Prostate gland (tissue), 2 donors: Measurements from ENCODE around the gene DIS3L2.

ENCODE experiments used
- POLR2A ChIP-seq: fragments of 450-650 bp; IDR thresholded peaks from one replicate; pipeline ENCODE4 v1.6.1; 2016; ENCODE audit warnings: antibody characterized with exemption, mild to moderate bottlenecking
- POLR2AphosphoS5 ChIP-seq: sonication (generic); formaldehyde crosslinking; IDR thresholded peaks from one replicate; pipeline ENCODE4 v1.6.1; 2017; ENCODE audit warnings: antibody characterized with exemption
- TF ChIP-seq, protein P1 (sequence below), 4 experiments: fragments of 200-600 bp in 2 of 4; fragments of 450-650 bp in 2 of 4; sonication (generic) in 2 of 4; IDR thresholded peaks; 1 replicate in 3 of 4; 2 replicates in 1 of 4; pipeline ENCODE4 v1.5.1; 2016 to 2019; ENCODE audit warnings: antibody characterized with exemption in 4 of 4, mild to moderate bottlenecking in 2 of 4, moderate library complexity in 2 of 4

DNA sequence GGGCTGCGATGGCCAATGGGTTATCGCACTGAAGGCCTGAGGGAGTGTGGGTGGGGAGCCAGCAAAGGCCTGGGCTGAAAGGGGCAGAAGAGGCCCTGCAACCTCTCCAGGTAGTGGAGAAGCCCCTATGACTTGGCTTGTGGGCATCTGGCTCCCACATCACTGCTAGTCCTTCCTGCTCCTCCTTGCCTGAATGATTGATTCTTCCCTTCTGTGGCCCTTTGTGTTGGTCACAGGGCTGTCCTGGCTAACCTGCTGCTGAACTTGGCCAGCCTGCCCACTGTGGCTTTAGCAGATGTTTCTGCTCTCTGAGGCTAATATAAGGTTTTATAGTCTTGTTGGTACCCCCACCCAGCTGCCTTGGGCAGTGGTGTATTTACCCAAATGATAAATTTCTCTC is 280.8 kb downstream of the DIS3L2 start:
- TF ChIP-seq, protein P1, sequence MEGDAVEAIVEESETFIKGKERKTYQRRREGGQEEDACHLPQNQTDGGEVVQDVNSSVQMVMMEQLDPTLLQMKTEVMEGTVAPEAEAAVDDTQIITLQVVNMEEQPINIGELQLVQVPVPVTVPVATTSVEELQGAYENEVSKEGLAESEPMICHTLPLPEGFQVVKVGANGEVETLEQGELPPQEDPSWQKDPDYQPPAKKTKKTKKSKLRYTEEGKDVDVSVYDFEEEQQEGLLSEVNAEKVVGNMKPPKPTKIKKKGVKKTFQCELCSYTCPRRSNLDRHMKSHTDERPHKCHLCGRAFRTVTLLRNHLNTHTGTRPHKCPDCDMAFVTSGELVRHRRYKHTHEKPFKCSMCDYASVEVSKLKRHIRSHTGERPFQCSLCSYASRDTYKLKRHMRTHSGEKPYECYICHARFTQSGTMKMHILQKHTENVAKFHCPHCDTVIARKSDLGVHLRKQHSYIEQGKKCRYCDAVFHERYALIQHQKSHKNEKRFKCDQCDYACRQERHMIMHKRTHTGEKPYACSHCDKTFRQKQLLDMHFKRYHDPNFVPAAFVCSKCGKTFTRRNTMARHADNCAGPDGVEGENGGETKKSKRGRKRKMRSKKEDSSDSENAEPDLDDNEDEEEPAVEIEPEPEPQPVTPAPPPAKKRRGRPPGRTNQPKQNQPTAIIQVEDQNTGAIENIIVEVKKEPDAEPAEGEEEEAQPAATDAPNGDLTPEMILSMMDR (IDR thresholded peaks at IDR 0.05), result no peak
- TF ChIP-seq POLR2A, result no peak
- no peak for TF ChIP-seq POLR2AphosphoS5
